ENCODE data around the gene TM9SF1. TPM values are rescaled to one million over a fixed set of nuclear protein-coding genes. Genes with fewer than 3 reads are reported as not detected.

The TM9SF1 gene
- total and polyA plus RNA-seq, 2 experiments from 2014 or later, result 12.6 to 27.5 TPM

DNA sequence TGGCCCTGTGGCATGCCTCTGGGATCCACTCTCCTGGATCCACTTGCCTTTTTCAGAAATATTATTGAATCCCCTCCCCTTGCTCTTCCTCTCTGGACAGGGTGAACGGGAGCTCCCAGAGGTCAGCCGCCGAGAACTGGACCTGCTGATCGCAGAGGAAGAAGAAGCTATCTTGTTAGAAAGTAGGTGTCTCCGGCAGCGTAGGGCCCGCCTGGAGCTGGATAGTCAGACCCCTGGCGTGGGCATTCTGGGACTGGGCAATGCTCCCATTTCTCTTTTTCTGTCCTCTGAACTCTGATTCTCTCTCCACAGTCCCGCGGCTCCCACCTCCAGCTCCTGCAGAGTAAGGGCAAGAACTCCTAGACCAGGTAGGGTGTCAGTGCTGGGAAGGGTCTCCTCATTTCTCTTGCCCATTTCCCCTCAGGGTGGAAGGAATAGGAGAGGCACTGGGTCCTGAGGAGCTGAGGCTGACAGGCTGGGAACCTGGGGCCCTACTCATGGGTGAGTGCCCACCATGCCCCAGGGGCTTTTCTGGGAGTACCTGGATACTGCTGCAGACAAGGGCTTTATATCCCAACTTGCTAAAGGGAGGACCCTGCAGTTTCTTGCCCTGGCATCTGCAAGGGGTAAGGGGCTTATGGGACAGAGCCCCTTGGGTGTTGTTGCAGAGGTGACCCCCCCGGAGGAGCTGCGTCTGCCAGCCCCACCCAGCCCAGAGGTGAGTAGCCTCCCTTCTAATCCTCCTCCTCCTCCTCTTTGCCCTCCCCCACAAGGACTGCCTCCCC lies 18.0 kb downstream of the TM9SF1 start:
- Histone ChIP-seq H3K36me3 (ENCODE audit: insufficient read depth) (no peaks in the 10 kb centered on the region; the same call in 1 of the 2 replicates), H2AFZ (no peak overlapping the region), H3K79me2 (replicated peaks; ENCODE audit: insufficient read depth) (no peaks in the 10 kb centered on the region), H3K27me3 (ENCODE audit: insufficient read depth) (no peaks in the 10 kb centered on the region), H3F3A (replicated peaks; ENCODE audit: low read depth) (peaks cover 5% of the 10 kb centered on the region; the same call in 1 of the 2 replicates), H3K4me3 (no peak overlapping the region), H3K9me2 (ENCODE audit: insufficient read depth) (no peaks in the 10 kb centered on the region), H3K4me1 (ENCODE audit: insufficient read depth) (0 out of 2 replicates have a peak, but pooled peaks cover 3% of the 10 kb centered on the region), H3K4me2 (no peak overlapping the region), H3K27ac (ENCODE audit: low read depth) (no peak overlapping the region), H4K20me1 (replicated peaks; ENCODE audit: insufficient read depth) (no peaks in the 10 kb centered on the region; the same call in 1 of the 2 replicates)
- Mint-ChIP-seq H3K27me3 (ENCODE audit: insufficient read depth, low read depth, poor library complexity) (peaks cover 26% of the 10 kb centered on the region), H3K27ac (no peak overlapping the region), H3K9me3 (no peaks in the 10 kb centered on the region), H3K4me3 (no peak overlapping the region), H3K4me1 (0 out of 3 replicates have a peak, but pooled peaks cover 2% of the 10 kb centered on the region), H3K36me3 (ENCODE audit: low read depth) (peaks cover 53% of the 10 kb centered on the region)
- no peak for TF ChIP-seq CREB1 (CRISPR knock-in tag; IDR thresholded peaks at IDR 0.05; ENCODE audit: low read depth)
- TF ChIP-seq, protein P1, sequence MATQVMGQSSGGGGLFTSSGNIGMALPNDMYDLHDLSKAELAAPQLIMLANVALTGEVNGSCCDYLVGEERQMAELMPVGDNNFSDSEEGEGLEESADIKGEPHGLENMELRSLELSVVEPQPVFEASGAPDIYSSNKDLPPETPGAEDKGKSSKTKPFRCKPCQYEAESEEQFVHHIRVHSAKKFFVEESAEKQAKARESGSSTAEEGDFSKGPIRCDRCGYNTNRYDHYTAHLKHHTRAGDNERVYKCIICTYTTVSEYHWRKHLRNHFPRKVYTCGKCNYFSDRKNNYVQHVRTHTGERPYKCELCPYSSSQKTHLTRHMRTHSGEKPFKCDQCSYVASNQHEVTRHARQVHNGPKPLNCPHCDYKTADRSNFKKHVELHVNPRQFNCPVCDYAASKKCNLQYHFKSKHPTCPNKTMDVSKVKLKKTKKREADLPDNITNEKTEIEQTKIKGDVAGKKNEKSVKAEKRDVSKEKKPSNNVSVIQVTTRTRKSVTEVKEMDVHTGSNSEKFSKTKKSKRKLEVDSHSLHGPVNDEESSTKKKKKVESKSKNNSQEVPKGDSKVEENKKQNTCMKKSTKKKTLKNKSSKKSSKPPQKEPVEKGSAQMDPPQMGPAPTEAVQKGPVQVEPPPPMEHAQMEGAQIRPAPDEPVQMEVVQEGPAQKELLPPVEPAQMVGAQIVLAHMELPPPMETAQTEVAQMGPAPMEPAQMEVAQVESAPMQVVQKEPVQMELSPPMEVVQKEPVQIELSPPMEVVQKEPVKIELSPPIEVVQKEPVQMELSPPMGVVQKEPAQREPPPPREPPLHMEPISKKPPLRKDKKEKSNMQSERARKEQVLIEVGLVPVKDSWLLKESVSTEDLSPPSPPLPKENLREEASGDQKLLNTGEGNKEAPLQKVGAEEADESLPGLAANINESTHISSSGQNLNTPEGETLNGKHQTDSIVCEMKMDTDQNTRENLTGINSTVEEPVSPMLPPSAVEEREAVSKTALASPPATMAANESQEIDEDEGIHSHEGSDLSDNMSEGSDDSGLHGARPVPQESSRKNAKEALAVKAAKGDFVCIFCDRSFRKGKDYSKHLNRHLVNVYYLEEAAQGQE (IDR thresholded peaks at IDR 0.05; ENCODE audit: unreplicated experiment), result no peak
- no peak for TF ChIP-seq POLR2AphosphoS5 (IDR thresholded peaks at IDR 0.05; ENCODE audit: low read depth)
- TF ChIP-seq, protein P2, sequence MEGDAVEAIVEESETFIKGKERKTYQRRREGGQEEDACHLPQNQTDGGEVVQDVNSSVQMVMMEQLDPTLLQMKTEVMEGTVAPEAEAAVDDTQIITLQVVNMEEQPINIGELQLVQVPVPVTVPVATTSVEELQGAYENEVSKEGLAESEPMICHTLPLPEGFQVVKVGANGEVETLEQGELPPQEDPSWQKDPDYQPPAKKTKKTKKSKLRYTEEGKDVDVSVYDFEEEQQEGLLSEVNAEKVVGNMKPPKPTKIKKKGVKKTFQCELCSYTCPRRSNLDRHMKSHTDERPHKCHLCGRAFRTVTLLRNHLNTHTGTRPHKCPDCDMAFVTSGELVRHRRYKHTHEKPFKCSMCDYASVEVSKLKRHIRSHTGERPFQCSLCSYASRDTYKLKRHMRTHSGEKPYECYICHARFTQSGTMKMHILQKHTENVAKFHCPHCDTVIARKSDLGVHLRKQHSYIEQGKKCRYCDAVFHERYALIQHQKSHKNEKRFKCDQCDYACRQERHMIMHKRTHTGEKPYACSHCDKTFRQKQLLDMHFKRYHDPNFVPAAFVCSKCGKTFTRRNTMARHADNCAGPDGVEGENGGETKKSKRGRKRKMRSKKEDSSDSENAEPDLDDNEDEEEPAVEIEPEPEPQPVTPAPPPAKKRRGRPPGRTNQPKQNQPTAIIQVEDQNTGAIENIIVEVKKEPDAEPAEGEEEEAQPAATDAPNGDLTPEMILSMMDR (conservative IDR thresholded peaks at IDR 0.05; ENCODE audit: low read depth in 2 of 2), result no peak
- no peak for TF ChIP-seq JUNB (IDR thresholded peaks at IDR 0.05; ENCODE audit: unreplicated experiment)
- no peak for TF ChIP-seq NANOG (IDR thresholded peaks at IDR 0.05; ENCODE audit: borderline replicate concordance)
- ATAC-seq, result no peak
- no peak for DNase-seq (ENCODE audit: low spot score)

DNA sequence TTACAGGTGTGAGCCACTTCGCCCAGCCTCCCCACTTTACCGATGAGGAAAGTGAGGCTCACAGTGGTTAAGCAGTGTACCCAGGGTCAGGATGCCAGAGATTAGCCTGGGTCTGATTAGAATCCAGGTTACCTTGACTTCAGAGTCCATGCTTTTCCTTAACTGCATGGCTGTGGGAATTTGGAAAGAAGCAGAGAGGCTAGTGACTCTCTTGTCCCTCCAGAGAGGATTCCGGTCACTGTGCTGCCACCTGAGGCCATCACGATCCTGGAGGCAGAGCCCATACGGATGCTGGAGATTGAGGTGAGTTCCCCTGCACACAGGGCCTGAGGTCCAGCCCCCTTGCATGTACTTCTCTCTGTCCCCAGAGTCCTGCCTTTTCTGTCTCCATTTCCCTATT lies 18.6 kb downstream of the TM9SF1 start:
- Mint-ChIP-seq H3K27me3 (ENCODE audit: insufficient read depth, low read depth, poor library complexity) (peaks cover 32% of the 10 kb centered on the region), H3K9me3 (no peaks in the 10 kb centered on the region), H3K4me3 (no peak overlapping the region), H3K27ac (no peak overlapping the region), H3K36me3 (ENCODE audit: low read depth) (peaks cover 48% of the 10 kb centered on the region), H3K4me1 (0 out of 3 replicates have a peak, but pooled peaks cover 2% of the 10 kb centered on the region)
- no peaks in the 10 kb centered on the region; the same call in 1 of the 2 replicates for H4K20me1 ChIP-seq (replicated peaks; ENCODE audit: insufficient read depth)
- H3K27me3 ChIP-seq (ENCODE audit: insufficient read depth), result no peaks in the 10 kb centered on the region
- no peak overlapping the region for H3K4me3 ChIP-seq
- ATAC-seq, result no peak
- no peak overlapping the region for H2AFZ ChIP-seq
- H3F3A ChIP-seq (replicated peaks; ENCODE audit: low read depth), result peaks cover 7% of the 10 kb centered on the region; the same call in 1 of the 2 replicates
- H3K4me2 ChIP-seq, result no peak overlapping the region
- H3K27ac ChIP-seq (ENCODE audit: low read depth), result no peak overlapping the region
- no peaks in the 10 kb centered on the region for H3K9me2 ChIP-seq (ENCODE audit: insufficient read depth)
- H3K4me1 ChIP-seq (ENCODE audit: insufficient read depth), result 0 out of 2 replicates have a peak, but pooled peaks cover 3% of the 10 kb centered on the region
- DNase-seq (ENCODE audit: low spot score), result no peak
- H3K79me2 ChIP-seq (replicated peaks; ENCODE audit: insufficient read depth), result no peaks in the 10 kb centered on the region
- no peaks in the 10 kb centered on the region; the same call in 1 of the 2 replicates for H3K36me3 ChIP-seq (ENCODE audit: insufficient read depth)
- TF ChIP-seq STAT1 (IDR thresholded peaks at IDR 0.05; ENCODE audit: unreplicated experiment) (no peak), EZH2 (IDR thresholded peaks at IDR 0.05; ENCODE audit: low read depth, unreplicated experiment) (no peak), EZH2phosphoT487 (IDR thresholded peaks at IDR 0.05; ENCODE audit: unreplicated experiment) (no peak)
- TF ChIP-seq, protein P3, sequence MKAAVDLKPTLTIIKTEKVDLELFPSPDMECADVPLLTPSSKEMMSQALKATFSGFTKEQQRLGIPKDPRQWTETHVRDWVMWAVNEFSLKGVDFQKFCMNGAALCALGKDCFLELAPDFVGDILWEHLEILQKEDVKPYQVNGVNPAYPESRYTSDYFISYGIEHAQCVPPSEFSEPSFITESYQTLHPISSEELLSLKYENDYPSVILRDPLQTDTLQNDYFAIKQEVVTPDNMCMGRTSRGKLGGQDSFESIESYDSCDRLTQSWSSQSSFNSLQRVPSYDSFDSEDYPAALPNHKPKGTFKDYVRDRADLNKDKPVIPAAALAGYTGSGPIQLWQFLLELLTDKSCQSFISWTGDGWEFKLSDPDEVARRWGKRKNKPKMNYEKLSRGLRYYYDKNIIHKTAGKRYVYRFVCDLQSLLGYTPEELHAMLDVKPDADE (IDR thresholded peaks at IDR 0.05), result no peak

Measured in GM23338 (cell line).